Measurements from ENCODE around the gene GAREM1. TPM values are rescaled to one million over a fixed set of nuclear protein-coding genes. Genes with fewer than 3 reads are reported as not detected.

GAREM1 gene
- total RNA-seq, 4 donors from 2014 or later = 42.9 to 70.8 (median 52.6) TPM

GRCh38 chr18:32318581-32318980 lies 152.1 kb downstream of the GAREM1 start:
- 81% methylated on average over 4 of the region's 4 CpGs for WGBS
- no peak overlapping the region for H3K27ac ChIP-seq

GRCh38 chr18:32317651-32318050 lies 153.0 kb downstream of the GAREM1 start:
- H3K27ac ChIP-seq = no peak overlapping the region
- no peaks in the 10 kb centered on the region for H3K9me3 ChIP-seq
- 47% methylated on average over 4 of the region's 4 CpGs for WGBS
- H3K4me1 ChIP-seq = no peaks in the 10 kb centered on the region
- no peaks in the 10 kb centered on the region for H3K27me3 ChIP-seq
- TF ChIP-seq EP300 (IDR thresholded peaks at IDR 0.05) = no peak
- H3K36me3 ChIP-seq = no peaks in the 10 kb centered on the region
- no peak overlapping the region for H3K4me3 ChIP-seq
- no peak for DNase-seq (ENCODE audit: low spot score in 2 of 2)

More at GRCh38 chr18:32318581-32318980, 152.1 kb downstream of the GAREM1 start:
- no peaks in the 10 kb centered on the region for H3K27me3 ChIP-seq
- H3K36me3 ChIP-seq = no peaks in the 10 kb centered on the region
- no peaks in the 10 kb centered on the region for H3K4me1 ChIP-seq
- TF ChIP-seq POLR2A (IDR thresholded peaks at IDR 0.05) (no peak), EP300 (IDR thresholded peaks at IDR 0.05) (no peak)
- DNase-seq (ENCODE audit: low spot score in 2 of 2) = no peak
- no peak overlapping the region for H3K4me3 ChIP-seq
- no peaks in the 10 kb centered on the region for H3K9me3 ChIP-seq

GRCh38 chr18:32315881-32316280 lies 154.8 kb downstream of the GAREM1 start:
- TF ChIP-seq EP300 (IDR thresholded peaks at IDR 0.05) (no peak), POLR2AphosphoS5 (IDR thresholded peaks at IDR 0.05) (no peak), CTCF (IDR thresholded peaks at IDR 0.05) (no peak), POLR2A (IDR thresholded peaks at IDR 0.05) (no peak)
- H3K4me1 ChIP-seq = no peaks in the 10 kb centered on the region
- no peak overlapping the region for H3K4me3 ChIP-seq
- H3K27me3 ChIP-seq = no peaks in the 10 kb centered on the region
- 96% methylated on average over 1 of the region's 1 CpG for WGBS
- no peak for DNase-seq (ENCODE audit: low spot score in 2 of 2)
- no peak overlapping the region for H3K27ac ChIP-seq
- H3K36me3 ChIP-seq = no peaks in the 10 kb centered on the region
- H3K9me3 ChIP-seq = no peaks in the 10 kb centered on the region

GRCh38 chr18:32310774-32311173 lies 159.9 kb downstream of the GAREM1 start:
- Histone ChIP-seq H3K27me3 (no peaks in the 10 kb centered on the region), H3K27ac (no peak overlapping the region), H3K4me1 (peaks cover 11% of the 10 kb centered on the region), H3K4me3 (no peak overlapping the region), H3K36me3 (no peaks in the 10 kb centered on the region), H3K9me3 (no peaks in the 10 kb centered on the region)
- no peak for DNase-seq (ENCODE audit: low spot score in 2 of 2)
- TF ChIP-seq CTCF (IDR thresholded peaks at IDR 0.05) = no peak
- TF ChIP-seq EP300 (IDR thresholded peaks at IDR 0.05) = no peak
- TF ChIP-seq POLR2A (IDR thresholded peaks at IDR 0.05) = no peak
- TF ChIP-seq POLR2AphosphoS5 (IDR thresholded peaks at IDR 0.05) = no peak
- 93% methylated on average over 2 of the region's 2 CpGs for WGBS

- Histone ChIP-seq H3K4me3 (no peak overlapping the region), H3K27ac (no peak overlapping the region), H3K9me3 (no peaks in the 10 kb centered on the region), H3K27me3 (no peaks in the 10 kb centered on the region), H3K36me3 (no peaks in the 10 kb centered on the region), H3K4me1 (peaks cover 11% of the 10 kb centered on the region)
- WGBS = 68% methylated on average over 5 of the region's 5 CpGs
- TF ChIP-seq EP300 (IDR thresholded peaks at IDR 0.05) (no peak), CTCF (IDR thresholded peaks at IDR 0.05) (no peak), POLR2A (IDR thresholded peaks at IDR 0.05) (no peak), POLR2AphosphoS5 (IDR thresholded peaks at IDR 0.05) (no peak)
- no peak for DNase-seq (ENCODE audit: low spot score in 2 of 2)
These were observed 160.6 kb downstream of the GAREM1 start for GRCh38 chr18:32310101-32310500.

- 39% methylated on average over 3 of the region's 3 CpGs for WGBS
- Histone ChIP-seq H3K27ac (no peak overlapping the region), H3K4me3 (no peak overlapping the region), H3K9me3 (no peaks in the 10 kb centered on the region), H3K27me3 (no peaks in the 10 kb centered on the region), H3K4me1 (peaks cover 11% of the 10 kb centered on the region), H3K36me3 (no peaks in the 10 kb centered on the region)
- DNase-seq (ENCODE audit: low spot score in 2 of 2) = no peak
- no peak for TF ChIP-seq POLR2AphosphoS5 (IDR thresholded peaks at IDR 0.05)
- TF ChIP-seq POLR2A (IDR thresholded peaks at IDR 0.05) = no peak
- TF ChIP-seq CTCF (IDR thresholded peaks at IDR 0.05) = no peak
- TF ChIP-seq EP300 (IDR thresholded peaks at IDR 0.05) = no peak
These were observed 162.1 kb downstream of the GAREM1 start for GRCh38 chr18:32308493-32309120.
